ENCODE measurements around the gene PTPRN2.

DNA sequence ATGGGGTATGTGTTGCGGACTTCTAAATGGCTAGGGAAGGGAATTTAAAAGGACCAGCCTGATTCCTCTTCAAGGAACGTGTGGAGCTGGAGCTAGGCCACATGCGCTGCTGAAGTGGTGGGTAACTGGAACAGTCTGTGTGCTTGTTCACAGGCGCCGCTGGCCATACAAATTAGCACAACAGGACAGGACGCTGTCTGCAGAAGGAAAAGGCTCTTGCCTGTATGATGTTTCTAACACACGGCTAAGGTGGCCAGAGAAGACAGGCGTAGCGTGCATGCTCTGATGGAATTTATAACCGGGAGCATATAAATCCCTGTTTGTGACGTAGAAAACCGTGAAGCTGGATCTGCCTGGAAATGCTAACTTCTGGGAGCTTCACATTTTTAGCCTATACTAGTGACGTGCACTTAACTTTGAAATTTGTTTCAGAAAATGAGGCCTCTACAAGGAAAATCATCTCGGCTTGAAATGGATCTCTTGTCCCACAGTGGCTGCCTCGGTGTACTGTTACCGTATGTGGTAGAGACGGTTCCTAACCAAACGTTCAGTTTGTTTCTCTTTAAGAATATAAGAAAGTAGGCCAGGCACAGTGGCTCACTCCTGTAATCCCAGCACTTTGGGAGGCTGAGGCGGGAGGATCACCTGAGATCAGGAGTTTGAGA is 569.4 kb downstream of the PTPRN2 start:
- TF ChIP-seq NFRKB (IDR thresholded peaks at IDR 0.05) (no peak), TARDBP (IDR thresholded peaks at IDR 0.05) (no peak), SUZ12 (IDR thresholded peaks at IDR 0.05) (no peak), BHLHE40 (IDR thresholded peaks at IDR 0.05; ENCODE audit: borderline replicate concordance) (no peak), FOXA1 (IDR thresholded peaks at IDR 0.05) (no peak), SP1 (IDR thresholded peaks at IDR 0.05) (no peak), ELF4 (IDR thresholded peaks at IDR 0.05) (no peak), FOXM1 (IDR thresholded peaks at IDR 0.05; ENCODE audit: borderline replicate concordance) (no peak), ZNF384 (IDR thresholded peaks at IDR 0.05) (no peak), L3MBTL2 (conservative IDR thresholded peaks at IDR 0.05) (no peak)
